Caco-2 (cell line): Measurements from ENCODE around the gene ARHGEF7. TPM values are rescaled to one million over a fixed set of nuclear protein-coding genes. Genes with fewer than 3 reads are reported as not detected.

ENCODE experiments used
- BruUV-seq: library from RNA; stranded (reverse); fragments of 400-500 nt; replicated peaks from 2 replicates; lab custom pipeline; 2021; lab: Mats Ljungman, UMichigan
- CTCF ChIA-PET: fragments of 300-600 bp; sonication (Branson Sonifier 250); formaldehyde crosslinking; loops from one replicate; lab custom pipeline; 2022; ENCODE audit warnings: antibody characterized with exemption; lab: Charles Lee
- POLR2A ChIA-PET: fragments of 300-600 bp; sonication (Branson Sonifier 250); formaldehyde crosslinking; loops from one replicate; lab custom pipeline; 2022; ENCODE audit warnings: antibody characterized with exemption; lab: Charles Lee
- DNase-seq, 2 experiments: peaks; one replicate each; pipeline versions ENCODE4 v3.0.0 to v3.0.0-alpha.2; 2020 to 2022
- H3K27me3 ChIP-seq: replicated peaks from 2 replicates; pipeline ENCODE4 v1.6.0; 2011; ENCODE audit warnings: low read length; ENCODE audit not compliant: control insufficient read depth, insufficient read depth
- H3K36me3 ChIP-seq: 2 replicates; pipeline ENCODE4 v1.5.1; 2011; ENCODE audit warnings: low read length; ENCODE audit not compliant: control insufficient read depth, insufficient read depth
- H3K4me1 ChIP-seq: fragments of 250-450 bp; sonication (Bioruptor Pico); 2 replicates; pipeline ENCODE4 v1.5.1; 2020; ENCODE audit warnings: mild to moderate bottlenecking
- H3K4me3 ChIP-seq: 2 replicates; pipeline ENCODE4 v1.5.1; 2011; ENCODE audit warnings: low read depth, mild to moderate bottlenecking, control low read depth, low read length
- H3K9me3 ChIP-seq: fragments of 250-450 bp; sonication (Bioruptor Pico); 2 replicates; pipeline ENCODE4 v1.5.1; 2020; ENCODE audit warnings: mild to moderate bottlenecking, moderate library complexity
- H3K27ac Mint-ChIP-seq: one replicate; pipeline ENCODE4 v1.8.0; 2022; ENCODE audit warnings: mixed read lengths; ENCODE audit not compliant: unreplicated experiment
- H3K27me3 Mint-ChIP-seq: one replicate; pipeline ENCODE4 v1.8.0; 2022; ENCODE audit warnings: mixed read lengths; ENCODE audit not compliant: insufficient read depth, unreplicated experiment
- H3K36me3 Mint-ChIP-seq: one replicate; pipeline ENCODE4 v1.8.0; 2022; ENCODE audit warnings: mild to moderate bottlenecking, mixed read lengths; ENCODE audit not compliant: insufficient read depth, unreplicated experiment
- H3K4me1 Mint-ChIP-seq: one replicate; pipeline ENCODE4 v1.8.0; 2022; ENCODE audit warnings: low read depth, mixed read lengths; ENCODE audit not compliant: unreplicated experiment
- H3K4me3 Mint-ChIP-seq: one replicate; pipeline ENCODE4 v1.8.0; 2022; ENCODE audit warnings: mild to moderate bottlenecking, moderate library complexity, mixed read lengths; ENCODE audit not compliant: unreplicated experiment
- H3K9me3 Mint-ChIP-seq: one replicate; pipeline ENCODE4 v1.8.0; 2022; ENCODE audit warnings: mixed read lengths; ENCODE audit not compliant: unreplicated experiment
- CTCF ChIP-seq, 2 experiments: fragments of 200-600 bp in 1 of 2; IDR thresholded peaks; 1 replicate in 1 of 2; 2 replicates in 1 of 2; pipeline versions ENCODE4 v1.5.1 to v1.8.0; 2011 to 2022; ENCODE audit warnings: antibody characterized with exemption in 1 of 2, control low read depth in 1 of 2, inconsistent platforms in 1 of 2, low read depth in 1 of 2, low read length in 1 of 2, mild to moderate bottlenecking in 1 of 2, moderate library complexity in 1 of 2; ENCODE audit not compliant: insufficient read depth in 1 of 2, severe bottlenecking in 1 of 2, unreplicated experiment in 1 of 2
- intact Hi-C: fragments of 100-400 bp; cut with micrococcal nuclease; formaldehyde crosslinking; loops from one replicate; pipeline ENCODE4 v1.10.0; 2022; ENCODE audit not compliant: unreplicated experiment
- total RNA-seq: library from RNA; stranded (reverse); gene quantifications from 2 replicates; pipeline ENCODE4 v1.2.3, GENCODE V29; 2022

Gene ARHGEF7
- total RNA-seq, 1 experiment from 2014 or later = 60.5 TPM

- BruUV-seq = no TSS peak
- intact Hi-C loops = no loop called here
- Mint-ChIP-seq H3K4me3 (no peak overlapping the region), H3K36me3 (peaks cover 49% of the 10 kb centered on the region), H3K27ac (peak overlapping the region; percentile 47), H3K27me3 (no peaks in the 10 kb centered on the region), H3K9me3 (peaks cover 11% of the 10 kb centered on the region), H3K4me1 (peaks cover 18% of the 10 kb centered on the region)
- ChIA-PET POLR2A (no interaction called here), CTCF (no interaction called here)
- Histone ChIP-seq H3K36me3 (peaks cover 6% of the 10 kb centered on the region), H3K4me3 (no peak overlapping the region), H3K4me1 (peaks cover 8% of the 10 kb centered on the region), H3K27me3 (no peaks in the 10 kb centered on the region), H3K9me3 (no peaks in the 10 kb centered on the region)
- no peak for DNase-seq
- TF ChIP-seq CTCF (IDR thresholded peaks at IDR 0.05; ENCODE audit: insufficient read depth in 1 of 2, low read depth in 1 of 2, low read length in 1 of 2, severe bottlenecking in 1 of 2, unreplicated experiment in 1 of 2) = no peak
Observed at GRCh38 chr13:111252446-111253364, 137.6 kb downstream of the ARHGEF7 start.

- Histone ChIP-seq H3K27me3 (no peaks in the 10 kb centered on the region), H3K9me3 (no peaks in the 10 kb centered on the region), H3K36me3 (peaks cover 6% of the 10 kb centered on the region), H3K4me1 (peaks cover 8% of the 10 kb centered on the region), H3K4me3 (no peak overlapping the region)
- H3K36me3 Mint-ChIP-seq = peaks cover 49% of the 10 kb centered on the region
- peaks cover 16% of the 10 kb centered on the region for H3K4me1 Mint-ChIP-seq
- intact Hi-C loops = no loop called here
- no TSS peak for BruUV-seq
- peaks cover 11% of the 10 kb centered on the region for H3K9me3 Mint-ChIP-seq
- DNase-seq = no peak
- no peak for TF ChIP-seq CTCF (IDR thresholded peaks at IDR 0.05; ENCODE audit: insufficient read depth in 1 of 2, low read depth in 1 of 2, low read length in 1 of 2, severe bottlenecking in 1 of 2, unreplicated experiment in 1 of 2)
- no peaks in the 10 kb centered on the region for H3K27me3 Mint-ChIP-seq
- ChIA-PET POLR2A (no interaction called here), CTCF (no interaction called here)
- no peak overlapping the region for H3K27ac Mint-ChIP-seq
- no peak overlapping the region for H3K4me3 Mint-ChIP-seq
Observed at GRCh38 chr13:111253365-111253872, 138.3 kb downstream of the ARHGEF7 start.

- BruUV-seq = no TSS peak
- peaks cover 9% of the 10 kb centered on the region for H3K36me3 ChIP-seq
- H3K4me1 Mint-ChIP-seq = peaks cover 16% of the 10 kb centered on the region
- H3K36me3 Mint-ChIP-seq = peaks cover 50% of the 10 kb centered on the region
- no peak overlapping the region for H3K4me3 Mint-ChIP-seq
- H3K9me3 Mint-ChIP-seq = peaks cover 11% of the 10 kb centered on the region
- intact Hi-C loops = no loop called here
- peaks cover 8% of the 10 kb centered on the region for H3K4me1 ChIP-seq
- no peak overlapping the region for H3K27ac Mint-ChIP-seq
- no peak overlapping the region for H3K4me3 ChIP-seq
- H3K27me3 ChIP-seq = no peaks in the 10 kb centered on the region
- no peaks in the 10 kb centered on the region for H3K27me3 Mint-ChIP-seq
- ChIA-PET POLR2A (no interaction called here), CTCF (no interaction called here)
- DNase-seq = no peak
- peaks cover 3% of the 10 kb centered on the region; the same call in 1 of the 2 replicates for H3K9me3 ChIP-seq
- no peak for TF ChIP-seq CTCF (IDR thresholded peaks at IDR 0.05; ENCODE audit: insufficient read depth in 1 of 2, low read depth in 1 of 2, low read length in 1 of 2, severe bottlenecking in 1 of 2, unreplicated experiment in 1 of 2)
Observed at GRCh38 chr13:111255228-111255790, 140.2 kb downstream of the ARHGEF7 start.
